ENCODE results near the gene CRISPLD2.

DNA sequence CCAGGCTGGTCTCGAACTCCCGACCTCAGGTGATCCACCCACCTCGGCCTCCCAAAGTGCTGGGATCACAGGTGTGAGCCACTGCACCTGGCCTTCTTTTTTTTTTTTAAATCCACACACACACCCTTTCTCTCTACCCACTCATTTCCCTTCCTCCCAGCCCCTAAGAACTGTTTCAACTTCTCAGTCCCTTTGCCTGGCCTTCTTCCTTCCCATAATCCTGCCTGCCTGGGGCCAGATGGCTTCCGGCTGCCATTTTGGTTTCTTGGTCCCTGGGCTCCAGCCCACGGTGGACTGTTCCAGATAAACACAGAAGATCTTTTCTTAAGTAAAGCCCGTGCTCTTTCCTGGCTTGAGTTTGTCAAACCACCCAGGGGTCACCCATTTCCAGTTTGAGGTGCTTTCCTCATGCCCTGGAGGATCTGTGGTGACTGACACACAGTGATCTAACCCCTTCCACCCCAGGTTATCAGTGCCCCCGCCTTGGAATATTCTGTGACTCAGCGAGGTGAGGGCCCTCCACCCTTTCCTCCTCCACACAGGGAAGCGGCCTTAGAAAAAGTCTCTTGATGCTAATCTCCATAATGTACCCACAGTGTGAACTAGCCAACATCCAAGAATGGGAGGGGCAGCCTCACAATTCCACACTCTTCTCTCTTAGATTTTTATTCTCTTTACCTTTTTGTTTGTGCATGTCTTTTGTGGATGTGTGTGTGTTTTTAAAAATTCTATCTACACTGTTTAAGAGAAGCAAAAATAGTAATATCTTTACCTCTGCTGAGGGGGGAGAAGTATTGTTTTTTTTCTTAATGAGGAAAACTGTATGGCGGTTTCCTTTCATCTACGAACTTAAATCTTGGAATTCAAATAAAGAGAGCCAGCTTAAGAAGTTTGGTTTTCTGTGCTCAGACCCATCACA lies 60.0 kb downstream of the CRISPLD2 start:
- TF ChIP-seq, protein P1, sequence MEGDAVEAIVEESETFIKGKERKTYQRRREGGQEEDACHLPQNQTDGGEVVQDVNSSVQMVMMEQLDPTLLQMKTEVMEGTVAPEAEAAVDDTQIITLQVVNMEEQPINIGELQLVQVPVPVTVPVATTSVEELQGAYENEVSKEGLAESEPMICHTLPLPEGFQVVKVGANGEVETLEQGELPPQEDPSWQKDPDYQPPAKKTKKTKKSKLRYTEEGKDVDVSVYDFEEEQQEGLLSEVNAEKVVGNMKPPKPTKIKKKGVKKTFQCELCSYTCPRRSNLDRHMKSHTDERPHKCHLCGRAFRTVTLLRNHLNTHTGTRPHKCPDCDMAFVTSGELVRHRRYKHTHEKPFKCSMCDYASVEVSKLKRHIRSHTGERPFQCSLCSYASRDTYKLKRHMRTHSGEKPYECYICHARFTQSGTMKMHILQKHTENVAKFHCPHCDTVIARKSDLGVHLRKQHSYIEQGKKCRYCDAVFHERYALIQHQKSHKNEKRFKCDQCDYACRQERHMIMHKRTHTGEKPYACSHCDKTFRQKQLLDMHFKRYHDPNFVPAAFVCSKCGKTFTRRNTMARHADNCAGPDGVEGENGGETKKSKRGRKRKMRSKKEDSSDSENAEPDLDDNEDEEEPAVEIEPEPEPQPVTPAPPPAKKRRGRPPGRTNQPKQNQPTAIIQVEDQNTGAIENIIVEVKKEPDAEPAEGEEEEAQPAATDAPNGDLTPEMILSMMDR (IDR thresholded peaks at IDR 0.05) = no peak
- no peak for TF ChIP-seq POLR2A (IDR thresholded peaks at IDR 0.05)

Measured in body of pancreas (tissue), 4 donors.